Stimulated activated CD8-positive, alpha-beta memory T cell treated with anti-CD3 and anti-CD28 coated beads, Interleukin-12 subunit alpha, Interleukin-12 subunit beta, amount 100 ng/mL, for 1 hour (primary cell): ENCODE measurements around the gene CENATAC.
A peak's percentile ranks its signal among the peaks of the same experiment; 100 is the strongest.
"Not testable (repeated sequence)": the region's sequence is repeated elsewhere in the genome, so short reads cannot be mapped to it uniquely, and the experiment has no call there.

Source experiments
- DNase-seq: peaks from one replicate; pipeline ENCODE4 v3.0.0-alpha.2; 2020; ENCODE audit warnings: low read depth

Gene CENATAC

DNA sequence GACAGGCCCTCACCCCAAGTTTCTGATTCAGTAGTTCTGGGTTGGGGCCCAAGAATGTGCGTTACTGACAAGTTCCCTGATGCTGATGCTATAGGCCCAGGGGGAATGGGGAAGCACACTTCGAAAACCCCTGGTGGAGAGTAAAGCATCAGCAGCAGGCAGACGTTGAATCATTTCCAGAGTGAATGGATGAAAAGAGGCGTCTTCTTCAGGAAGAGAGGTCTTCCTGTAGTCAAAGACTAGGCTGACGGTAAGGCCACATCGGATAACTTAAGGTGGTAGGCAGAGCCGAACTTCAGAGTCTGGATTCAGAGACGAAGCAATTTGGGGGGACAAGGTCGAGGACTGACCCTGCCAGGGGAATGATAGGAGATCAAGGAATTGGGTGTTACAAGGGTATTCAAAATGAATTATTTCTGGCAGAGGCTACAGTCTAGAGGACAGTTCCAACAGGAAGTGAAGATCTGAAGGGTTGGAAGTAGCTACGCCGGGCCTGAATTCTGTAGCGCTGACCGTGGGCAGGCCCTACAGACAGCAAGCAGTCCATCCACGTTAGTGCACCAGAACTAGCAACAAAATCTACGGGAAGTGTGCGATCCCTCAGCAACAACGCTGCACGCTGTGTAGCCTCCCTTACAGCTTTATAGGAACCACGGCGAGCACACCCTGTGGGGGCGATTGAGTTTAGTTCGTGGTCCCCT lies 862 bp upstream of the CENATAC start:
- peak; percentile 7 for DNase-seq

DNA sequence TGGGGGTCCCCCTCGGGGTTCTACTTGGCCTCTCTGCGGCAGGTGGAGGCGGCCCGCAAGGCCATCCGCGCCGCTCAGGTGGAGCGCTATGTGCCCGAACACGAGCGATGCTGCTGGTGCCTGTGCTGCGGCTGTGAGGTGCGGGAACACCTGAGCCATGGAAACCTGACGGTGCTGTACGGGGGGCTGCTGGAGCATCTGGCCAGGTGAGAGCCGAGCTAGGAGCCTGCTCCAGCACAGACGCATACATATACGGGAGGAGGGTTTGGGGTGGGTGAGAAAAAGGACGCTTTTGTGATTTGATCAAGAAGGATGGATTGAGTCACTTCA lies 415 bp downstream of the CENATAC start:
- no peak for DNase-seq

DNA sequence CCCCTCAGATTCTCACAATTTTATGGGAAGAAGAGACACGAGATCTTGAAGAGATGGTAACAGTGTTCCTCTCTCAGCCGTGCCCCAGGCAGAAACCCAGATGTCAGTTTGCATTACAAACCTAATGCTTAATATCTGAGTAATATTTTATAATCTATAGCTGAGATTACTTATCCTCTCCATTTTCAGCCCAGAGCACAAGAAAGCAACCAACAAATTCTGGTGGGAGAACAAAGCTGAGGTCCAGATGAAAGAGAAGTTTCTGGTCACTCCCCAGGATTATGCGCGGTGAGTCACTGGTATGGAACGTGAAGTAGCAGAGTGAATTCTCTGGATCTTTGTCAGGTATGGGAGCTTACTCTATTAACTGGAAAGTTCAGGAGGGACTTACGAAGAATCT lies 884 bp downstream of the CENATAC start:
- DNase-seq = no peak

DNA sequence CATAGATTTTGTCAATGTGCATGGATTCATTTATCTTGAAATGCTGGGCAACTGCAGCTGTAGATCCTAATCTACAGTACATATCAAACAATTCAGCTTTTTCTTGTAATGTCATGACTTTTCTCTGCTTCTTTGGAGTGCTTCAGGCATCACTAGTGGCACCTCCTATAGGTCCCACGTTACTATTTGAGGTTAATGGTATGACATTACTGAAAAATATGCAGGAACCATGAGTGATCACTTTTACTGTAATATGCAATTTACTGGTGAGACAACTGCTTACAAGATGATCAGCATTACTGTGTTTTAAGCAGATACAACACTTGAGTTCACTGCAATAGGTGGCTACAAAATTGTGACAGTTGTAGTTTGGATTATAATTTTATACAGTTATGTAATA lies 3.0 kb downstream of the CENATAC start:
- DNase-seq = no peak

DNA sequence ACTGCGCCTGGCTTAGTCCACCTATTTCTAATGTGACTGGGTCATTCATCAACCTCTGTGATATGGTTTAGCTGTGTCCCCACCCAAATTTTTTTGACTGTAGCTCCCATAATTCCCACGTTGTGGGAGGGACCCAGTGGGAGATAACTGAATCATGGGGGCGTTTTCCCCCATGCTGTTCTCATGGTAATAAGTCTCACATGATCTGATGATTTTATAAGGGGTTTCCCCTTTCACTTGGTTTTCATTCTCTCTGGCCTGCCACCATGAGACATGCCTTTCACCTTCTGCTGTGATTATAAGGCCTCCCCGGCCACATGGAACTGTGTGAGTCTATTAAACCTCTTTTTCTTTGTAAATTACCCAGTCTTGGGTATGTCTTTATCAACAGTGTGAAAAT lies 8.7 kb downstream of the CENATAC start:
- DNase-seq = no peak

DNA sequence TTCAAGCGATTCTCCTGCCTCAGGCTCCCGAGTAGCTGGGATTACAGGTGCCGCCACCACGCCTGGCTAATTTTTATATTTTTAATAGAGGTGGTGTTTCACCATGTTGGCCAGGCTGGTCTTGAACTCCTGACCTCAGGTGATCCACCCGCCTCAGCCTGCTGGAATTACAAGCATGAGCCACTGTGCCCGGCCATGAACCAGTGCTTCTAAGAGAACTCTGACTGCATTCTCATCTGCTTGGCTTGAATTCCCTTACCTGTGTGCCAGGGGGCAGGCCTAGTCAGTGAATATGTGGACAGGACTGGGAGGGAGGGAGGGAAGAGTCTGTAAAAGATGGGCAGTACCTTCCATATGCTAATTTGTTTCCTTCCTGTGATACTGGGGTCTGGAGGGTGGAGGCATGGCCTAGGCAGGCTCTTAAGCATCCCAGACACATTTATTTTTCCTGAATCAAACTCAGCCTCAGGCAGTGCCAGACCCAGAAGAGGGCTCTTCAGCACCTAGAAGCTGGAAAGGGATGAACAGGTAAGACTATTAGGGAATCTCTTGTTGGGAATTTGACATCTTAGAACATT lies 13.6 kb downstream of the CENATAC start:
- DNase-seq = no peak

DNA sequence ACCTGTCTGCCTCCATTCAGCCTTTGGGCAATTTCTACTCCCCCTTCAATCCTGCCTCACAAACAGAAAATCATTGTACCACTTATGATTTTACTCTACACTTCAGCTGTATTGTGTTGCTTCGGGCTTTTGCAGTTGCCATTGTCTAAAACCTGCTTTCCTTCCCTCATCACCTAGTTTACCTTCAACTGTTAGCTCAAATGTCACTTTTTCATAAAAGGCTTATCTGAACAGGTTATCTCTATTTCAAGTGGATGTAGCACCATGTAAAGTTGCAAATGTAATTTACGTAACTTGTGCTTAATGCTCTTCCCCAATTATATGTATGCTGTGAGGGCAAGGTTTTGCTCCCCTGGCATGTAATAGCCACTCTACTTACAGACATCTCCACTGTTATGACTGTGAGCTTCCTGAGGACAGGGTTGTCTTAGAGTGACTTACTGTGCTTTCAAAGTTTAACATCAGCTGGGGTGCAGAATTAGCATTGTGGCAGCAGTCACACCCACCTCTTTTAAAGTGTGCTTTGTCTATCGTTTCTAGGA lies 14.8 kb downstream of the CENATAC start:
- DNase-seq = no peak

DNA sequence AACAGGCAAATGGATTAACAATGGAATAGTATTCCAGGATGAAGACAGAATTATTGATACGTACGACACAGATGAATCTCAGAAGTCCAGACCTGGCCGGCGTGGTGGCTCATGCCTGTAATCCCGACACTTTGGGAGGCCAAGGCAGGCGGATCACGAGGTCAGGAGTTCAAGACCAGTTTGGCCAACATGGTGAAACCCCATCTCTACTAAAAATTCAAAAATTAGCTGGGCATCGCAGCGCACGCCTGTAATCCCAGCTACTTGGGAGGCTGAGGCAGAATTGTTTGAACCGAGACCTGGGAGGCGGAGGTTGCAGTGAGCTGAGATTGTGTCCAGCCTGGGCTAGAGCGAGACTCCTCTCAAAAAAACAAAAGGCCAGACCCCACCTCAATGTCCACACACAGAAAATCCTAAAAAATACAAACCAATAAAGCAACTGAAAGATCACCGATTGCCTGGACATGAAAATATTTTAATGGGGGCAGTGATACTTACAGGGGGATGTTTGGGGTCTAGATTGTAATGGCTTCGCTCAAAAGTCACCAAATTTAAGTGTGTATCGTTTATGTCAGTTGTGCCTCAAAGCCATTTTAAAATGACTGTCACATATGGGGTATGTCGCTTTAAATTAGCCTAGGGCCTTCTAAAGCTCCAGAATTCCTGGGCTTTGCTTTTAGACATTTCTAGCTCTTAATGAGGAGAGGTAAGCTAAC lies 16.4 kb downstream of the CENATAC start:
- DNase-seq = no peak

DNA sequence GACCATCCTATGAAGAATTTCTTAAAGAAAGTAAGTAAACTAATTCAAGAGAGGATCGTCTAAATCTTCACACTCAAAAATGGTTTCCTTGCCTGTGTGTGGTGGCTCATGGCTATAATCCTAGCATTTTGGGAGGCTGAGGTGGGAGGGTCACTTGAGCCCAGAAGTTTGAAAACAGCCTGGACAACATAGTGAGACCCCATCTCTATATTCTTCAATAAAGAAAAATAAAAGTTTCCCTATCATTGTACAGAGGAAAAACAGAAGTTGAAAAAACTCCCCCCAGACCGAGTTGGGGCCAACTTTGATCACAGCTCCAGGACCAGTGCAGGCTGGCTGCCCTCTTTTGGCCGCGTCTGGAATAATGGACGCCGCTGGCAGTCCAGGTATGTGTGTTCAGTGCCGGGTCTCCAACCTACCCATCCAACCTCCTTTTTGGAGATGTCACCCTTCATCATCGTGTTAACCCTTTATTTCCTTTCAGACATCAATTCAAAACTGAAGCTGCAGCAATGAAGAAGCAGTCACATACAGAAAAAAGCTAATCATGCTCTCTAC lies 17.2 kb downstream of the CENATAC start:
- no peak for DNase-seq

DNA sequence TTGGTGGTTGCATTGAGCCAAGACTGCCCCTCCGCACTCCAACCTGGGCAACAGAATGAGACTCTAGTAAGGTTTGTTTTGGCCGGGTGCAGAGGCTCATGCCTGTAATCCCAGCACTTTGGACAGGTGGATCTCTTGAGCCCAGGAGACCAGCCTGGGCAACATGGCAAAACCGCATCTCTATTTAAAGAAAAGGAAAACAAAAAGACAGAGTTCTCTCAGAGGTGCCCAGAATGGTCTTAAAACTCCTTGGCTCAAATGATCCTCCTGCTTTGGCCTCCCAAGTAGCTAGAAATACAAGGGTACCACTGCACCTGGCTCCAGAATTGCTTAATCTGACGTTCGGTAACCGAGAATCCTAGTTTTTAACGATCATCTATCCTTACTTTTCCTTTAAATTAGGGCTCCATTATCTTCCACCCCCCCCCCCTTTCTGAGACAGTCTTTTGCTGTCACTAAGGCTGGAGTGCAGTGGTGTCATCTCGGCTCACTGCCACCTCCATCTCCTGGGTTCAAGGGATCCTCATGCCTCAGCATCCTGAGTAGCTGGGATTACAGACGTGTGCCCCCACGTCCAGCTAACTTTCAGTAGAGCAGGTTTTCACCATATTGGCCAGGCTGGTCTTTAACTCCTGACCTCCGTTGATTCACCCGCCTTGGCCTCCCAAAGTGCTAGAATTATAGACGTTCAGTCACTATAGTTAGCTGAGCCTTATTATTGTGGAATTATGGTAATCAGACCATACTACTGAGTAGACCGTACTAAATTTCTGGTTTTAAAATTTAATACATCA lies 18.5 kb downstream of the CENATAC start:
- DNase-seq = no peak

DNA sequence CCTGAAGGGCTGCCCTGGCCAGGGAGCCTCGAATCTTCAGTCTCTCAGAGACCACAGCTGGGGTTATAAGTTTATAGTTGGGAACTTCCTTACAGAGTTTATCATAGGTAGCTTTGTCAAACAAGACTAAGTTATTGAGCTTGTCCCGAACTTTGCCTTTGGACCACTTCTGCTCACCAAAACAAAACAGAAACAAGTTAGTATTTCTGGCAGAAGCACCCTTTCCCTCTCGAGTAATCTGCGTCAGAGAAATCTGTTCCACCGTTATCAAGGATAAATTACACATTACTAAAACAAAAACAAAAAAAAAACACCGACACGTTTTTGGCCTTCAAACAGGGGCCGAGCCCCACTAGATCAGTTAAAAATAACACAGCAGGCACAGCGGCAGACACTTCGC lies 19.4 kb downstream of the CENATAC start:
- not testable (repeated sequence) for DNase-seq

DNA sequence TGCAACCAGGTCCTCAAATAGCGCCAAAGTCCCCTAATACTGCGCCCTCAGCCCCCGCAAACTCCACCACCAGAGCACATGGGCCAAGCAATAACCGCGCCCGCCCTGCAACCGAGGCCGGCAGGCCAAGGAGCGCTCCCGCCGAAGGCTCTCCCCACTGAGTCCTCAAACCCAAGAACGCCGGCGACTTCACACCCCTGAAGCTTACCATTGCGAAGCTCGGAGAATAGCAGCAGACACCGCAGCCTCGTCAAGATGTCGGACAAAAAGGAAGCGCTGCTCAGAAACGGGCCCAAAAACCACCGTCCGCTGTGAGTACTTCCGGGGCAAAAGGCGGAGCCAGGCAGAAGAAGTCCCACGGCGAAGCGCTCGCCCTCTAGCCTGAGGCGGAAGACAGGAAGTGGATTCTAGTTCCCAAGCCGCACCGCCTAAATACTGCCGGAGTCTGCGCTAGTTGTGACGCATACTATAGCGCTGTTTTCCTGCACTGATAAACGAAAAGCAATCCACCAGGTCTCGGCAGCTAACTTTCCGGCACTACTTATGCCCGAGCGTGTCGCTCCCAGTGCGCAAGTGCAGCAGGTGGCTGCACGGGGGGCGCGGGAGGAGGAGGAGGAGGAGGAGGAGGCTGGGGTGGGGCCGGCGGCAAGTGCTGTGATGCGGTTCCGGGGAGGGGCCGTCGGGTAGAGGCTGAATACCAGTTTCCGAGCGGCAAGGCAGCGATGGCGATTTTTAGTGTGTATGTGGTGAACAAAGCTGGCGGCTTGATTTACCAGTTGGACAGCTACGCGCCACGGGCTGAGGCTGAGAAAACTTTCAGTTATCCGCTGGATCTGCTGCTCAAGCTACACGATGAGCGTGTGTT lies 20.4 kb downstream of the CENATAC start, which contains the start of the genes RPS25 and TRAPPC4:
Gene RPS25, minus strand, starts transcription at position 270 of the 865 bp plus-strand sequence. Its CDS starts 59 bp downstream, at position 211.
Gene TRAPPC4, plus strand, starts transcription at position 693 of the 865 bp plus-strand sequence. Its CDS starts 30 bp downstream, at position 723.
- DNase-seq = peak; percentile 90

DNA sequence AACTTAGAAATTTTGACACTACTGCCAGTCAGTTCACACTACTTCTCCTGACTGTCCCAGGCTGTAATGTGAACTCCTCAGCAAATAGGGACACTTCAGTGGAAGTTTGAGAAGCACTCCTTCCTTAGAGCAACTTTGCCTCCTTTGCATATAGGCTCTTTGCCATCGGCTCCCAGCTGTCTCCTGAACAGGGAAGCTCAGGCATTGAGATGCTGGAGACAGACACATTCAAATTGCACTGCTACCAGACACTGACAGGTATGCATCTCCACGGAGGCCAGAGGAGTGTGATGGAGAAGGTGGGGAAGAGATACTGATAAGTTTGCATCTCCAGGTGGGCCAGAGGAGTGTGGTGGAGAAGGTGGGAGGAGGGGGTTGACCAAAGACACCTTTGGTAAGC lies 22.1 kb downstream of the CENATAC start:
- no peak for DNase-seq

DNA sequence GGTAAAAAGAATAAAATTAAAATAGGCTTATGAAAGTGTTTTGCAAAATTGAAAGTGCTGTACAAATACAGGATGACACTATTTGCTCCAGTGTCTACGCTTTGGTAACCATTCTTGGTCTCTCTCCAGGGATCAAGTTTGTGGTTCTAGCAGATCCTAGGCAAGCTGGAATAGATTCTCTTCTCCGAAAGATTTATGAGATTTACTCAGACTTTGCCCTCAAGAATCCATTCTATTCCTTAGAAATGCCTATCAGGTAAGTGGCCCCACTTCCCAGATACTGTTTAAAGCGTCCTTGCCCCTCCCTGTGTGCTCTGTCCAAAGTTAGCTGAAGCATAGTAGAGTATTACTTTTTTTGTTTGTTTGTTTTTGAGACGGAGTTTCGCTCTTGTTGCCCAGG lies 23.7 kb downstream of the CENATAC start:
- no peak for DNase-seq

DNA sequence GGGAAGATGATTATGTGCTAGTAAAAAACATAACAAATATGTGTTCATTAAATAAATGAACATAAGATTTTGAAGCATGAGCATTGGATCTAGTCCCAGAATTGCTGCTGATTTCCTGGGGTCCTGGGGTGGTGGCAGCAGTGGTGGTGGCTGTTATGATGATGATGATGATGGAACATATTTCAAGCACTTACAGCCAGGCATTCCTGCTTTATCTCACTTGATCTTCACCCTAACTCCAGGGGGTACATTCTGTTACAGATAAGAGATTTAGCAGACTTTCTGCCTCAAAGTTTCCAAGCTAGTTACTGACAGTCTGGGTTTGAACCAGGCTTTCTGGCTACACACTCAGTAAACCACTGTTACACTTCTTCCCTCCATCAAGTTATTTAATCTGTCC lies 25.8 kb downstream of the CENATAC start:
- DNase-seq = no peak

DNA sequence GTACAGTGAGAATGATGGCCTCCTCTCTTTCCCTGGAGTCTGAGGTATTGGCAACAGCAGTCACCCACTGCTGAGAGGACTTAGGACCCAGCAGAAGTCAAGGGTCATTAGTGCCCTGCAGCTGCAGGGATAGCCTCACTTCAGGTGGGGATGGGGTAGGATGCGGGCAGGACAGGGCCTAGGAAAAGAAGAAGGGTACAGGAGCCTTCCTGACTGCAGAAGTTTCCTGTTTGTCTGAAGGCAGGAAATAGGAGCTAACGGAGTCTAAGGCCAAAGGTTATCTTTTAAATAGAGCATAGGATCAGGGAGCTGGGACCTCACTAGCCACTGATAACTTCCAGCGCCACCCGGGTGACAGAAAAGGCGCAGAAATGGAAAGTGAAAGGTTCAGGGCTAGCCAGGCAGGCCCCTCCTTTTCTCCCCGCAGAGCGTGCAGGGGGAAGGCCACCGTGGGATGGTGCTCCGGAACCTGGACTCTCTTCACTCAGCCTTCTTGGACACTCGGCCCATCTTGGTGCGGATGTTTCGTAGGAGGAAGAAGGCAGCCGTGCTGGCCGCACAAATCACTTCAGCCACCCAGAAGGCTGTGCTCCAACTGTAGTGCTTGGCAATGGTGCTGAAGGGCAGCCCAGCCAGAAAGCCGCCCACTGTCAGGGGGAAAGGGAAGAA lies 26.6 kb downstream of the CENATAC start:
- DNase-seq = no peak

DNA sequence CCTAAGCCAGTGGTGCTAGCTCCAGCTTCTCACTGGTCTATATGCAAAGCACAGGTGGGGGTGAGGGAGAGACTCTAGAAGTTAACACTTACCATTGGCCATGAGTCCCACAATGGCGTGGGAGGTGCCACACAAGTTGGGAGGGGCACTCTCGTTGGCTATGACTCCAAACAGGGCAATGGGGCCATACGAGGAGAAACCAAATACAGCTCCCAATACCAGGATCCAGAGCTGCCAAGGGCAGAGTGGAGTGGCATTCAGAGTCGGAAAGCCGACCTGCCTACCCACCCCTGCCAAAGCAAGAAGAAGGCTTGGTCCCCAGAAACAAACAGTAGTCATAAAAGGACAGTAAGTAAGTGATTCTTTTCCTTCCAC lies 27.1 kb downstream of the CENATAC start:
- no peak for DNase-seq

DNA sequence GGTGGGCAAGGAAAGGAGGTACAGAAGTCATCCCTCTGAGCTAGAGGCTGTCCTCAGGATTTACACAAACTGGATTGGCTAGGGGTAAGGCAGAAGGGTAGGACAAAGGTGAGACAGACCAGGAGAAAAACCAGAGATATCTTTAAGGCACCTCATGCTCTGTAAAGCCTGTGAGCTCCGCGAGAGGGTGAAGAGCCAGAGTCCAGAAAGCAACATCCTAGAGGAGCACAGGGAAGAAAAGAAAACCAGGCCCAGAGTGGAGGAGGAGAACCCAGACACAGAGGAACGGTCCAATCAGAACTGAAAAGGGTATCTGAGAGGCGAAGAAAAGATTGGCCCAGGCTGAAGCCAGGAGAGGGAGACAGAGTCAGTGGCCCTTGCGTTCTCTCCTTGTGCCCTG lies 27.6 kb downstream of the CENATAC start:
- DNase-seq = no peak

DNA sequence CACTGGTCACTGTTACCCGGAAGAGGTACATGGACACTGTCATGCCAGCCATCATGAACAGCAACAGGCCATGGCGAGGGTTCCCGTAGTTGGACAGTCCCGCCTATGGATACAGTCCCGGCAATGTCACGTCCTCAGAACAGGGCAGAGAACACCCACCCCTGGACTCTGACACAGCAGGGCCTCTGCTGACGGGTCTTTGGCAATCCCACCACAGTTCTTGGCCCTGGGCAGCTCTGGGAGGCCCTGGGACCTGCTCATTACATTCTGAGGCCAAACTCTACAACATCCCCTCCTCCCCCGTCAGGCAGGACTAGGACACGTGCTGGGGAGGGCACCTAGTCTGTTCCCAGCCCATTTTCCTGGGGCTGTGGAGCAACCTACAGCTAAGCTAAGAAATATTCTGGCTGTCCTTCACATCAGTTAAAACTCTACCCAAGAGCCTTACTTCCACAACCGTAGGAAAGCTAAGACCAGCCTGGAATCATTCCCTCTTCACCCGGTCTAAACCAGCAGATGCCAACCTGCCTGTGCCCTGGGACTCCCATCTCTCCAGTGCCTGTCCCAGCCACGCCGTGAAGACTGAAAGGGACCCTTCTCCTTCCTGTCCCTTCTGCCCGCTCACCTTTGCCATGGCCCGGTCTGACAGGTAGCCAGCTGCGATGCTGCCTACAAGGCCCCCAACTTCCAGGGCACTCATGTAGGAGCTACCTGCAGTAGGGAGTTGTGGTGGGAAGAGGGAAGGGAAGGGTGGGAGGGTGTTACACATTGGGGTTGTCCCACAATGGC lies 28.2 kb downstream of the CENATAC start:
- no peak for DNase-seq

DNA sequence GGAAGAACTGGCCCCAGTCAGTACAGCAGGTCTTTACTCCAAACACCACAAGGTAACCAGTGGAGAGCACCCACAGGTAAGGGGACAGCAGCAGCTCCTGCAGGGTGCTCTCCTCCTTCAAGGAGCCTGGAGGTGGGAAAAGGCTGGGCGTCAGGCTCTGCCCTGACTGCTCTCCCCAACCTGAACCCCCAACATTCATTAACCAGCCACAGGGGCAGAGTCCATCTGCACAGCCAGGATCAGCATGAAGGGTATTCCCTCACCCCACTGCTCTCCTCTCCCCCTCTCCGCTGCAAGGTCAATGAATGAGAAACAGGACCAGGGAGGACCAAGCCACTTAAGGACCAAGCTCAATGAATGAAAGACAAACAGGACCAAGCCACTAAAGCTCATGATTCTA lies 29.0 kb downstream of the CENATAC start:
- no peak for DNase-seq
